Lower lobe of right lung (tissue), 2 donors: Measurements from ENCODE around the gene ABI3BP. TPM values are rescaled to one million over a fixed set of nuclear protein-coding genes. Genes with fewer than 3 reads are reported as not detected.
"Not testable (repeated sequence)": the region's sequence is repeated elsewhere in the genome, so short reads cannot be mapped to it uniquely, and the experiment has no call there.

Source experiments
- ATAC-seq, 2 donors: fragments of 200-7000 bp; cut with Tn5 transposase; one replicate each; pipeline ENCODE4 v1.9.1; 2020 to 2022; ENCODE audit warnings: mild to moderate bottlenecking in 2 of 2, moderate library complexity in 2 of 2
- DNase-seq: peaks from one replicate; pipeline ENCODE4 v3.0.0-alpha.2; 2020
- H3K27ac ChIP-seq: fragments of 200-600 bp; one replicate; pipeline ENCODE4 v1.8.0; 2022
- H3K27me3 ChIP-seq: fragments of 200-600 bp; one replicate; pipeline ENCODE4 v1.8.0; 2022; ENCODE audit warnings: low read depth
- H3K36me3 ChIP-seq: fragments of 200-600 bp; one replicate; pipeline ENCODE4 v1.8.0; 2022; ENCODE audit warnings: mild to moderate bottlenecking
- H3K4me1 ChIP-seq: fragments of 200-600 bp; one replicate; pipeline ENCODE4 v1.8.0; 2022
- H3K4me3 ChIP-seq: fragments of 200-600 bp; one replicate; pipeline ENCODE4 v1.8.0; 2022; ENCODE audit warnings: mild to moderate bottlenecking
- H3K9me3 ChIP-seq: fragments of 200-600 bp; one replicate; pipeline ENCODE4 v1.8.0; 2022
- CTCF ChIP-seq: fragments of 200-600 bp; IDR thresholded peaks from one replicate; pipeline ENCODE4 v1.8.0; 2022; ENCODE audit warnings: antibody characterized with exemption, mild to moderate bottlenecking
- intact Hi-C: fragments of 100-400 bp; cut with DNase I; formaldehyde crosslinking; loops from one replicate; pipeline ENCODE4 v1.11.0; 2022
- total RNA-seq: library from RNA; stranded (reverse); fragmentation: NEBNext Ultra II Directional; extraction: Animal tissue kit (Norgen Biotek cat#: 25700); gene quantifications from one replicate; pipeline ENCODE4 v1.2.1, GENCODE V29; 2021
- donor health status: DM: no; HTN: yes; CAD: no; lungs with severe emphysema.

The ABI3BP gene
- total RNA-seq, 1 donor from 2014 or later = 108 TPM

DNA sequence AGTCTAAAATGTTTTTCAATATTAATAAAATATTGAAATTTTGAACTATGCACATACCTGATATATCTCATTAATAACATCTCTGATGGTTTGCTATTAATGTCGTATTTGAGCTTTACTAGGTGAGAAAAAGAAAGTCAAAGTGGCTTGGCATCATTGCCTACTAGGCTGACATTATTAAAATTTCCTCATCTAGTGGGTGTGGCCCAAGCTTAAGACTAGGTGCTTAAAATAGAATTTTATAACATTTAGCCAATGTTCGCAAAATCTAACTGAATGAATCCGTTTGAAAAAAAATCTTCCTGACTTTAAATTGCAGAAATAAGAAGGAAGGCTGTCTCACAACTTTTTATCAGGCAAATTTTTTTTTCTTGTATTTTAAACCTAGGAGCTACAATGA, 46.1 kb downstream of the ABI3BP start:
- no peak for TF ChIP-seq CTCF
- no peaks in the 10 kb centered on the region for H3K4me1 ChIP-seq
- H3K36me3 ChIP-seq = no peaks in the 10 kb centered on the region
- H3K27me3 ChIP-seq = no peaks in the 10 kb centered on the region
- intact Hi-C loops = no loop called here
- no peak for ATAC-seq
- DNase-seq = no peak
- H3K27ac ChIP-seq = no peak overlapping the region
- H3K9me3 ChIP-seq = no peaks in the 10 kb centered on the region
- no peak overlapping the region for H3K4me3 ChIP-seq

DNA sequence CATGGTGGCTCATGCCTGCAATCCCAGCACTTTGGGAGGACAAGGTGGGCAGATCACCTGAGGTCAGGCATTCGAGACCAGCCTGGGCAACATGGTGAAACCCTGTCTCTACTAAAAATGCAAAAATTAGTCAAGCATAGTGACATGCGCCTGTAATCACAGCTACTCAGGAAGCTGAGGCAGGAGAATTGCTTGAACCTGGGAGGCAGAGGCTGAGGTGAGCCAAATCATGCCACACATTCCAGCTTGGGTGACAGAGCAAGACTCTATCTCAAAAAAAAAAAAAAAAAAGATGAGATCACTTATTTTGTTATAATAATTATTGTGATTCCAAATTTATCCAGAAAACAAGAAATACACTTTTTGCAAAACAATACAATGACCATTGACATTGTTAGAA, 47.1 kb downstream of the ABI3BP start:
- intact Hi-C loops = not testable (repeated sequence)

DNA sequence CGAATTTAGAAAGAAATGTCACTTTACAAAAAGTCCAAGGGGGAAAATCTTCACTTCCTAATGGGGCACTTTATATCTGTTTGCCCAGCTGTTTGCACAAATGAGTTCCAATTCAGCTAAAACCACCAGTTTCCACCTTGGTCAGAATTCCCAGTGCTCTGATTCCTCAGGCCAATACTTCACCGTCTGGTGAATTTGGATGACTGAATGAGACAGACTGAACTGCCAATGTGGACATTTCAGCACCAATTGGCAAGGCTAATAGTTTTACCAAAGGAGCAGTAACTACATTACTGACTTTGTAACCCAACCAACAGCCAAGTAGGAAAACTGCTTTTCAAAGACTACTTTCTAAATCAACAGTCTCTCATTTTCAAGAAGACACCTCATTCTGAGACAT, 51.8 kb downstream of the ABI3BP start:
- Histone ChIP-seq H3K27ac (no peak overlapping the region), H3K36me3 (no peaks in the 10 kb centered on the region), H3K4me3 (no peak overlapping the region), H3K4me1 (no peaks in the 10 kb centered on the region), H3K27me3 (no peaks in the 10 kb centered on the region), H3K9me3 (no peaks in the 10 kb centered on the region)
- DNase-seq = no peak
- no peak for TF ChIP-seq CTCF
- intact Hi-C loops = no loop called here
- ATAC-seq = no peak

More for the DNA sequence above, 47.1 kb downstream of the ABI3BP start:
- H3K27ac ChIP-seq, H3K27me3 ChIP-seq, H3K4me3 ChIP-seq, H3K4me1 ChIP-seq, DNase-seq, H3K9me3 ChIP-seq, H3K36me3 ChIP-seq, ATAC-seq: not testable (repeated sequence)

DNA sequence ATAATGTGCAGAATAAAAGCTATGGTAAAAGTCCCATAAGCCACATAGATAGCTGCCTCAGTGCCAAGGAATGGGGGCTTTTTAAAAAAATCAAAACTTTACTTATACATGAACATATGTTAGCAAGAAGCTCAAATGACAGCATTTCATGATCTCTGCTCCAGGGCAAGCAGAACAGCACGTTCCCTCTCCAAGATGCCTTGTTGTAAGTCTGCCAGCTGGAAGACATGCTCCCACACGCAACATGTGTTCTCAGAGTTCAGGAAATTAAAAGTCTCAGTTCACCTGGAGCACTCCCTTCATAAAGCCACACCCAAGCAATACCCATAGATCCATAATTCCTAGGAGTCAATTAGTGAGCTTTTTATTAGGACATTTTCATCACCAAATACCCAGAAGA, 52.2 kb downstream of the ABI3BP start:
- ATAC-seq (no peak), DNase-seq (no peak)
- no peak for TF ChIP-seq CTCF
- Histone ChIP-seq H3K27ac (no peak overlapping the region), H3K27me3 (no peaks in the 10 kb centered on the region), H3K4me3 (no peak overlapping the region), H3K36me3 (no peaks in the 10 kb centered on the region), H3K9me3 (no peaks in the 10 kb centered on the region), H3K4me1 (no peaks in the 10 kb centered on the region)
- intact Hi-C loops = no loop called here

DNA sequence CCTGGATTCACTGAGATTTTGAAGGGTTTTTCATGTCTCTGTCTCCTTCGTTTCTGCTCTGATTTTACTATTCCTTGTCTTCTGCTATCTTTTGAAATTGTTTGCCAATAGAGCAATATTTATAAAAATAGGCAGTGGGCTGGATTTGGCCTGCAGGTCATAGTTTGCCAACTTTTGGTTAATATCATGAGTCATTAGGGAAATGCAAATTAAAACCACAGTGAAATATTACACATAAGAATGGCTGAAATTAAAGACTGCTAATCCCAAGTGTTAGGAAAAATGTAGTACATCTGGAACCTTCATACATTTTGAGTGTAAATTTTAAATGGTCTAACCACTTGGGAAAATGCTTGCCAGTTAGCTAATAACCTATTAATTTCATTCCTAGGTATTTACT, 56.3 kb downstream of the ABI3BP start:
- no peaks in the 10 kb centered on the region for H3K36me3 ChIP-seq
- no peak overlapping the region for H3K4me3 ChIP-seq
- no peak for TF ChIP-seq CTCF
- H3K4me1 ChIP-seq = no peaks in the 10 kb centered on the region
- H3K27me3 ChIP-seq = no peaks in the 10 kb centered on the region
- ATAC-seq (no peak), DNase-seq (no peak)
- intact Hi-C loops = no loop called here
- no peaks in the 10 kb centered on the region for H3K9me3 ChIP-seq
- H3K27ac ChIP-seq = no peak overlapping the region

GRCh38 chr3:100932491-100932890, 60.7 kb downstream of the ABI3BP start:
- ATAC-seq (no peak), DNase-seq (no peak)
- intact Hi-C loops = no loop called here

More at GRCh38 chr3:100932491-100932890, 60.7 kb downstream of the ABI3BP start:
- H3K27me3 ChIP-seq = no peaks in the 10 kb centered on the region
- no peaks in the 10 kb centered on the region for H3K4me1 ChIP-seq
- no peaks in the 10 kb centered on the region for H3K9me3 ChIP-seq
- H3K36me3 ChIP-seq = no peaks in the 10 kb centered on the region
- no peak overlapping the region for H3K27ac ChIP-seq
- no peak for TF ChIP-seq CTCF
- H3K4me3 ChIP-seq = no peak overlapping the region
